Measurements from ENCODE around the gene ST3GAL5. TPM values are rescaled to one million over a fixed set of nuclear protein-coding genes. Genes with fewer than 3 reads are reported as not detected.

ST3GAL5 gene
- total RNA-seq, 1 donor from 2014 or later = 46.5 TPM

DNA sequence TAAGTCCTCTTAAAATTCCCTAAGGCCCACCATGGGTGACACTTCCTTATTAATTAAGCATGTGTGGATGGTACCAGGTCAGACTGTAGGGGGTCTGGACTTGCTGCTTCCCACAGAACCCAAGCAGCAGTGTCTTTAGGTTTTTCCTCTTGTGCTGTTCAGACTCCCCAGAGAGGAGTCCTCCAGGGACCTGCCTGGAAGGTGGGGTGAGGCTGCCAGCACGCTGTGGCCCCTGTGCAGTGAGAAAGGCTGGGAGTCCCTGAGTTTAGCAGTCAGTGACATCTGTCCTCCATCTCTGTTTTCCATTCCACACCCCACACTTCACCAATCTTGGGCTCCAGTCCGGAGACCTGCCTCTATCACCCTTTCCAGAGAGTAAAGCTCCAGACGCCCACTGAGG lies 18.0 kb upstream of the ST3GAL5 start:
- H3K27ac Mint-ChIP-seq (ENCODE audit: unreplicated experiment) = no peak overlapping the region
- TF ChIP-seq, protein P1, sequence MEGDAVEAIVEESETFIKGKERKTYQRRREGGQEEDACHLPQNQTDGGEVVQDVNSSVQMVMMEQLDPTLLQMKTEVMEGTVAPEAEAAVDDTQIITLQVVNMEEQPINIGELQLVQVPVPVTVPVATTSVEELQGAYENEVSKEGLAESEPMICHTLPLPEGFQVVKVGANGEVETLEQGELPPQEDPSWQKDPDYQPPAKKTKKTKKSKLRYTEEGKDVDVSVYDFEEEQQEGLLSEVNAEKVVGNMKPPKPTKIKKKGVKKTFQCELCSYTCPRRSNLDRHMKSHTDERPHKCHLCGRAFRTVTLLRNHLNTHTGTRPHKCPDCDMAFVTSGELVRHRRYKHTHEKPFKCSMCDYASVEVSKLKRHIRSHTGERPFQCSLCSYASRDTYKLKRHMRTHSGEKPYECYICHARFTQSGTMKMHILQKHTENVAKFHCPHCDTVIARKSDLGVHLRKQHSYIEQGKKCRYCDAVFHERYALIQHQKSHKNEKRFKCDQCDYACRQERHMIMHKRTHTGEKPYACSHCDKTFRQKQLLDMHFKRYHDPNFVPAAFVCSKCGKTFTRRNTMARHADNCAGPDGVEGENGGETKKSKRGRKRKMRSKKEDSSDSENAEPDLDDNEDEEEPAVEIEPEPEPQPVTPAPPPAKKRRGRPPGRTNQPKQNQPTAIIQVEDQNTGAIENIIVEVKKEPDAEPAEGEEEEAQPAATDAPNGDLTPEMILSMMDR (IDR thresholded peaks at IDR 0.05; ENCODE audit: partially characterized antibody, unreplicated experiment) = no peak
- H3K4me3 Mint-ChIP-seq (ENCODE audit: unreplicated experiment) = no peak overlapping the region
- peaks cover 3% of the 10 kb centered on the region for H3K27me3 Mint-ChIP-seq (ENCODE audit: unreplicated experiment)
- H3K36me3 Mint-ChIP-seq (ENCODE audit: unreplicated experiment) = no peaks in the 10 kb centered on the region
- H3K9me3 Mint-ChIP-seq (ENCODE audit: unreplicated experiment) = peaks cover 2% of the 10 kb centered on the region
- H3K4me1 Mint-ChIP-seq (ENCODE audit: low read depth, unreplicated experiment) = peaks cover 6% of the 10 kb centered on the region
- no peak for DNase-seq

DNA sequence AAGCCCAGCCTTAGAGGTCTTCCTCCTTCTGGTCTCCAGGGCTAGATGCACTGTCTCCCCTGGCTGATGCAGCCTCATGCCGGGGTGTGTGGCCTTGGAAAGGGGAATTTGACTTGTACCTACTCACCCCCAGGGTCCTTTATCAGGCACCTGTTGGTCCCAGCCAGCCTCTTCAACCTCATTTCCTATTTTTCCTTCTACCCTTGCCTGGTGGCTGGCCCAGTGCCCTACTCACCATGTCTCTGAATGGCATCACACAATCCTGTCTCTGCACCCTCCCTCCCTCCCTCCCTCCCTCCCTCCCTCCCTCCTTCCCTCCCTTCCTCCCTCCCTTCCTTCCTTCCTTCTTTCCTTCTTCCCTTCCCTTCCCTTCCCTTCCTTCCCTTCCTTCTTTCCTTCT lies 17.1 kb upstream of the ST3GAL5 start:
- no peak overlapping the region for H3K27ac Mint-ChIP-seq (ENCODE audit: unreplicated experiment)
- DNase-seq = no peak
- H3K36me3 Mint-ChIP-seq (ENCODE audit: unreplicated experiment) = no peaks in the 10 kb centered on the region
- peaks cover 3% of the 10 kb centered on the region for H3K27me3 Mint-ChIP-seq (ENCODE audit: unreplicated experiment)
- H3K4me1 Mint-ChIP-seq (ENCODE audit: low read depth, unreplicated experiment) = peaks cover 4% of the 10 kb centered on the region
- no peaks in the 10 kb centered on the region for H3K9me3 Mint-ChIP-seq (ENCODE audit: unreplicated experiment)
- TF ChIP-seq, protein P1 (IDR thresholded peaks at IDR 0.05; ENCODE audit: partially characterized antibody, unreplicated experiment) = no peak
- H3K4me3 Mint-ChIP-seq (ENCODE audit: unreplicated experiment) = no peak overlapping the region

DNA sequence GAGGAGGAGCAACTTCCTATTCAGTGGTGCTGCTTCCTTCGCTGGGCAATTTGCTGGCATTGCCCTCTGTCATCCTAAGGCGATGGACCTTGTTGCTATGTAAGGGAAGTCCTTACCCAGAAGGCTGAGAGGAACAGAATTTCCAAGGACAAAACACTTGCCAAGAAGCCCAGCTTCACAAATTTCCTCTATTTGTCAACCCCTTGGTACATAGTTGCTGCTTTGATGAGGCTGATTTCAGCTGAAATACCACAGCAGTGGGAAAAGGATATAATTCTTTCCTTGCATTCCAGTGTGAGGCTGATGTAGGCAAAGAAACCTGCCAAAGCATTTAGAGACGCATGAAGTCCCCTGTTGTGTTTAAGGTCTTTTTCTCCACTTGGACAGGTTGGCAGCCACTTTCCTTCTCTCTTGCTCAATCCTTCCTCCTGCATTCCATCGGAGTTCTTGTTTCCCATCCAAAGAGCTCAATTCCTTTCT lies 16.4 kb upstream of the ST3GAL5 start:
- Mint-ChIP-seq H3K27ac (ENCODE audit: unreplicated experiment) (no peak overlapping the region), H3K4me1 (ENCODE audit: low read depth, unreplicated experiment) (no peaks in the 10 kb centered on the region), H3K36me3 (ENCODE audit: unreplicated experiment) (no peaks in the 10 kb centered on the region), H3K4me3 (ENCODE audit: unreplicated experiment) (no peak overlapping the region), H3K27me3 (ENCODE audit: unreplicated experiment) (peaks cover 3% of the 10 kb centered on the region), H3K9me3 (ENCODE audit: unreplicated experiment) (no peaks in the 10 kb centered on the region)
- TF ChIP-seq, protein P1 (IDR thresholded peaks at IDR 0.05; ENCODE audit: partially characterized antibody, unreplicated experiment) = no peak
- DNase-seq = no peak

DNA sequence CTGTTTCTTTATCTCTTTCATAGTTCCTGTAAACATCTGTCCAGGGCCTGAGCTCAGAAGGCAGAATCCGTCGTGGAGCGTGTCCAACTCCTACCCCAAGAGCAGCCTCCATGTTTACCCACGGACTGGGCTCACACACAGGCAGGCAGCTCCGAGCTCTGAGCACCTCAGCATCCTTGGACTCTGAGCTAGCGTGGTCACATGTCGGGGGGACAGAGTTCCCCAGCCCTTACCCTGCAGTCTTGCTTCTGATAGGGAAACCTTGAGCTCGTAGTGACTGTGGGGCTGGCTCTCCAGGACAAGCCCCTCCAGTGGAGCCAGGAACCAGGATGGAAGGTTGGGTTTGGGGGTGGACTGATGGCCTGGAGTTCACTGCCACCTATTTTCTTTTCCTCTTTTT lies 15.1 kb upstream of the ST3GAL5 start:
- no peaks in the 10 kb centered on the region for H3K9me3 Mint-ChIP-seq (ENCODE audit: unreplicated experiment)
- DNase-seq = no peak
- TF ChIP-seq, protein P1 (IDR thresholded peaks at IDR 0.05; ENCODE audit: partially characterized antibody, unreplicated experiment) = no peak
- no peak overlapping the region for H3K27ac Mint-ChIP-seq (ENCODE audit: unreplicated experiment)
- peaks cover 3% of the 10 kb centered on the region for H3K27me3 Mint-ChIP-seq (ENCODE audit: unreplicated experiment)
- H3K36me3 Mint-ChIP-seq (ENCODE audit: unreplicated experiment) = no peaks in the 10 kb centered on the region
- no peaks in the 10 kb centered on the region for H3K4me1 Mint-ChIP-seq (ENCODE audit: low read depth, unreplicated experiment)
- H3K4me3 Mint-ChIP-seq (ENCODE audit: unreplicated experiment) = no peak overlapping the region

DNA sequence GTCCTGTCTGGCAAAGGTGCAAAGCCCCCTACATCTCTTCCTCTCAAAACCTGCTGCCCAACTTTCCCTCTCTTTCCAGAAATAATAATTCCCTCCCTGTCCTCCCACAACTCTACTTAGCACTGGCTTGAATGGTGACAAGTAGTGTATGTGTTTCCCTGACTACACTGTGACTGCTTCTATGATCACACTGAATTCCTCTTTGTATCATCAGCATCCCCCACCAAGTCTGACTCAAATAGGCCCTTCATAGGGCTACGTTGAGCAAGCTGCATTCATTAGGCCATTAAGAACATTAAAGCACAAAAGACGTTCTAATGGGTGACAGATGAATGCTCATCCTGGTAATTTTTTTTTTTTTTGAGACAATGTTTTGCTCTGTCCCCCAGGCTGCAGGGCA lies 13.7 kb upstream of the ST3GAL5 start:
- DNase-seq = no peak
- Mint-ChIP-seq H3K4me3 (ENCODE audit: unreplicated experiment) (no peak overlapping the region), H3K27ac (ENCODE audit: unreplicated experiment) (no peak overlapping the region), H3K36me3 (ENCODE audit: unreplicated experiment) (no peaks in the 10 kb centered on the region), H3K4me1 (ENCODE audit: low read depth, unreplicated experiment) (peaks cover 2% of the 10 kb centered on the region), H3K27me3 (ENCODE audit: unreplicated experiment) (peaks cover 3% of the 10 kb centered on the region), H3K9me3 (ENCODE audit: unreplicated experiment) (no peaks in the 10 kb centered on the region)
- TF ChIP-seq, protein P1 (IDR thresholded peaks at IDR 0.05; ENCODE audit: partially characterized antibody, unreplicated experiment) = no peak

Data from glutamatergic neuron (in vitro differentiated cells).